Erythroblast (primary cell): ENCODE measurements around the gene SBF2.

Source experiments
- GATA1 ChIP-seq: IDR thresholded peaks from 2 replicates; pipeline ENCODE4 v1.6.1; 2011; ENCODE audit warnings: low read depth, mild to moderate bottlenecking, control low read depth, low read length, moderate library complexity
- POLR2A ChIP-seq: IDR thresholded peaks from 2 replicates; pipeline ENCODE4 v1.6.1; 2011; ENCODE audit warnings: mild to moderate bottlenecking, low read length

GRCh38 chr11:9740202-9740883 is 553.7 kb downstream of the SBF2 start:
- TF ChIP-seq POLR2A (no peak), GATA1 (no peak)
